Right lobe of liver (tissue), 6 donors: Measurements from ENCODE around the gene USP47. TPM values are rescaled to one million over a fixed set of nuclear protein-coding genes. Genes with fewer than 3 reads are reported as not detected.
A peak's percentile ranks its signal among the peaks of the same experiment; 100 is the strongest.

Source experiments
- ATAC-seq, 4 donors: fragments of 200-7000 bp; cut with Tn5 transposase; one replicate each; pipeline ENCODE4 v1.9.1; 2020; ENCODE audit warnings: mild to moderate bottlenecking in 4 of 4, moderate library complexity in 4 of 4
- DNase-seq, 3 donors: peaks; one replicate each; pipeline ENCODE4 v3.0.0-alpha.2; 2020
- H3K27ac ChIP-seq, 3 donors: fragments of 200-600 bp; one replicate each; pipeline ENCODE4 v1.8.0; 2022
- H3K27me3 ChIP-seq, 2 donors: fragments of 200-600 bp; one replicate each; pipeline ENCODE4 v1.8.0; 2022
- H3K36me3 ChIP-seq, 4 donors: fragments of 200-600 bp; sonication (generic) in 1 of 4; one replicate each; pipeline versions ENCODE4 v1.5.1 to v1.8.0; 2017 to 2022; ENCODE audit warnings: control low read depth in 1 of 4
- H3K4me1 ChIP-seq, 4 donors: fragments of 200-600 bp; sonication (generic) in 1 of 4; one replicate each; pipeline versions ENCODE4 v1.5.1 to v1.8.0; 2017 to 2022; ENCODE audit warnings: control low read depth in 1 of 4
- H3K4me3 ChIP-seq, 3 donors: fragments of 200-600 bp; one replicate each; pipeline ENCODE4 v1.8.0; 2022
- H3K9me3 ChIP-seq, 4 donors: fragments of 200-600 bp; sonication (generic) in 1 of 4; one replicate each; pipeline versions ENCODE4 v1.5.1 to v1.8.0; 2017 to 2022; ENCODE audit warnings: control low read depth in 1 of 4
- CTCF ChIP-seq, 4 donors: fragments of 200-600 bp in 3 of 4; fragments of 450-650 bp in 1 of 4; IDR thresholded peaks; one replicate each; pipeline versions ENCODE4 v1.5.1 to v1.8.0; 2016 to 2022; ENCODE audit warnings: antibody characterized with exemption in 4 of 4, mild to moderate bottlenecking in 2 of 4
- POLR2A ChIP-seq: fragments of 450-650 bp; IDR thresholded peaks from one replicate; pipeline ENCODE4 v1.6.1; 2017; ENCODE audit warnings: antibody characterized with exemption, mild to moderate bottlenecking
- WGBS: methylation state at CpG from one replicate; pipeline ENCODE4 v1.1.6; 2018; ENCODE audit warnings: low coverage, low lambda C conversion rate; ENCODE audit not compliant: insufficient coverage; ENCODE audit errors: missing lambda C conversion rate; 5-methylcytosine and 5-hydroxymethylcytosine counted together
- intact Hi-C, 2 donors: fragments of 100-400 bp; cut with DNase I; formaldehyde crosslinking; loops; one replicate each; pipeline versions ENCODE4 v1.11.2 to v1.14.1; 2022
- total RNA-seq, 6 experiments: library from RNA; depleted of rRNA in 2 of 6; stranded (reverse); fragments of >200 nt in 2 of 6; fragmentation: NEBNext Ultra II Directional in 3 of 6; extraction: Animal tissue kit (Norgen Biotek cat#: 25700) in 3 of 6; gene quantifications; one replicate each; pipeline versions ENCODE4 v1.1.0 to v1.2.4, GENCODE V29; 2016 to 2023
- donor health status: DM: no; HTN: yes; CAD: no.
- donor health status: DM: no; HTN: no; CAD: no.
- donor health status: DM: no; HTN: no; CAD: no.
- donor health status: DM: no; HTN: yes; CAD: no.
- donor health status: DM: no; HTN: yes; CAD: no.

USP47 gene
- total RNA-seq, 6 experiments from 2014 or later = 25.2 to 38.1 (median 29.6) TPM

- no peaks in the 10 kb centered on the region for H3K9me3 ChIP-seq
- no peaks in the 10 kb centered on the region for H3K36me3 ChIP-seq
- ATAC-seq = no peak
- no peak for TF ChIP-seq CTCF (IDR thresholded peaks at IDR 0.05)
- intact Hi-C loops = no loop called here
- WGBS = 3% methylated on average over 2 of the region's 2 CpGs
- peaks cover 0 to 29% (median 12%) of the 10 kb centered on the region in 4 donors for H3K4me1 ChIP-seq
- peak overlapping the region; percentile 73 to 79 (median 75) for H3K4me3 ChIP-seq
- peak overlapping the region; percentile 98 to 99 (median 98) for H3K27ac ChIP-seq
- no peaks in the 10 kb centered on the region for H3K27me3 ChIP-seq
- no peak for DNase-seq
Measured at GRCh38 chr11:11843642-11844041, 1.9 kb downstream of the USP47 start.

- intact Hi-C loops = no loop called here
Measured at GRCh38 chr11:11844272-11844671, 2.5 kb downstream of the USP47 start.

GRCh38 chr11:11845071-11845470 is 3.3 kb downstream of the USP47 start:
- Histone ChIP-seq H3K9me3 (no peaks in the 10 kb centered on the region), H3K4me3 (no peak overlapping the region), H3K27me3 (no peaks in the 10 kb centered on the region), H3K27ac (no peak overlapping the region), H3K36me3 (no peaks in the 10 kb centered on the region), H3K4me1 (peaks cover 0 to 42% (median 17%) of the 10 kb centered on the region in 4 donors)
- DNase-seq (no peak), ATAC-seq (no peak)
- no peak for TF ChIP-seq CTCF (IDR thresholded peaks at IDR 0.05)
- no peak for TF ChIP-seq POLR2A
- intact Hi-C loops = loop anchor here in 1 of 2 donors (5.0 kb wide), 1 partner anchor 43 kb away; no protein-coding TSS in a partner anchor

More at GRCh38 chr11:11844272-11844671, 2.5 kb downstream of the USP47 start:
- Histone ChIP-seq H3K27me3 (no peaks in the 10 kb centered on the region), H3K4me1 (peaks cover 0 to 35% (median 13%) of the 10 kb centered on the region in 4 donors), H3K4me3 (no peak overlapping the region), H3K9me3 (no peaks in the 10 kb centered on the region), H3K27ac (peak overlapping the region in 2 of 3 donors; percentile 98), H3K36me3 (no peaks in the 10 kb centered on the region)
- 57% methylated on average over 1 of the region's 1 CpG for WGBS
- no peak for DNase-seq
- no peak for ATAC-seq
- TF ChIP-seq POLR2A (no peak), CTCF (IDR thresholded peaks at IDR 0.05) (no peak)

- intact Hi-C loops = loop anchor here in 1 of 2 donors (5.0 kb wide), 1 partner anchor 43 kb away; no protein-coding TSS in a partner anchor
- Histone ChIP-seq H3K9me3 (no peaks in the 10 kb centered on the region), H3K4me3 (no peak overlapping the region), H3K27me3 (no peaks in the 10 kb centered on the region), H3K36me3 (no peaks in the 10 kb centered on the region), H3K4me1 (peaks cover 0 to 47% (median 18%) of the 10 kb centered on the region in 4 donors), H3K27ac (no peak overlapping the region)
- ATAC-seq (no peak), DNase-seq (no peak)
- no peak for TF ChIP-seq CTCF (IDR thresholded peaks at IDR 0.05)
- TF ChIP-seq POLR2A = no peak
- WGBS = 32% methylated on average over 1 of the region's 1 CpG
Measured at GRCh38 chr11:11845551-11845950, 3.8 kb downstream of the USP47 start.

- ATAC-seq (no peak), DNase-seq (no peak)
- Histone ChIP-seq H3K27ac (no peak overlapping the region), H3K36me3 (no peaks in the 10 kb centered on the region), H3K9me3 (no peaks in the 10 kb centered on the region), H3K4me1 (peaks cover 0 to 50% (median 24%) of the 10 kb centered on the region in 4 donors), H3K4me3 (no peak overlapping the region), H3K27me3 (no peaks in the 10 kb centered on the region)
- TF ChIP-seq CTCF (IDR thresholded peaks at IDR 0.05) (no peak), POLR2A (no peak)
- intact Hi-C loops = loop anchor here in 1 of 2 donors (5.0 kb wide), 1 partner anchor 45 kb away; no protein-coding TSS in a partner anchor
- 83% methylated on average over 2 of the region's 2 CpGs for WGBS
Measured at GRCh38 chr11:11847082-11847481, 5.3 kb downstream of the USP47 start.
